Mesothelial cell of epicardium (in vitro differentiated cells): Measurements from ENCODE around the gene CUX1. TPM values are rescaled to one million over a fixed set of nuclear protein-coding genes. Genes with fewer than 3 reads are reported as not detected.
A peak's percentile ranks its signal among the peaks of the same experiment; 100 is the strongest.

Experiments
- DNase-seq, 2 experiments: peaks; one replicate each; pipeline ENCODE4 v3.0.0; 2021; ENCODE audit warnings: low spot score in 2 of 2; ENCODE audit not compliant: unreplicated experiment in 2 of 2
- H3K27ac Mint-ChIP-seq: 2 replicates; pipeline ENCODE4 v1.8.0; 2021; ENCODE audit warnings: mixed read lengths
- H3K27me3 Mint-ChIP-seq: 2 replicates; pipeline ENCODE4 v1.8.0; 2021; ENCODE audit warnings: low read depth, mixed read lengths
- H3K36me3 Mint-ChIP-seq: 2 replicates; pipeline ENCODE4 v1.8.0; 2021; ENCODE audit warnings: mixed read lengths
- H3K4me1 Mint-ChIP-seq: 2 replicates; pipeline ENCODE4 v1.8.0; 2021; ENCODE audit warnings: mixed read lengths
- H3K4me3 Mint-ChIP-seq: 2 replicates; pipeline ENCODE4 v1.8.0; 2021; ENCODE audit warnings: mild to moderate bottlenecking, moderate library complexity, mixed read lengths
- H3K9me3 Mint-ChIP-seq: 2 replicates; pipeline ENCODE4 v1.8.0; 2021; ENCODE audit warnings: mixed read lengths
- total RNA-seq: library from RNA; stranded (reverse); gene quantifications from 3 replicates; pipeline ENCODE4 v1.2.1, GENCODE V29; 2021
- TF ChIP-seq, protein P1 (sequence below): fragments of 200-600 bp; sonication (generic); IDR thresholded peaks from one replicate; pipeline ENCODE4 v1.5.0; 2021; ENCODE audit warnings: antibody characterized with exemption; ENCODE audit not compliant: unreplicated experiment

Gene CUX1
- total RNA-seq, 1 donor from 2014 or later: 158 TPM

- TF ChIP-seq, protein P1, sequence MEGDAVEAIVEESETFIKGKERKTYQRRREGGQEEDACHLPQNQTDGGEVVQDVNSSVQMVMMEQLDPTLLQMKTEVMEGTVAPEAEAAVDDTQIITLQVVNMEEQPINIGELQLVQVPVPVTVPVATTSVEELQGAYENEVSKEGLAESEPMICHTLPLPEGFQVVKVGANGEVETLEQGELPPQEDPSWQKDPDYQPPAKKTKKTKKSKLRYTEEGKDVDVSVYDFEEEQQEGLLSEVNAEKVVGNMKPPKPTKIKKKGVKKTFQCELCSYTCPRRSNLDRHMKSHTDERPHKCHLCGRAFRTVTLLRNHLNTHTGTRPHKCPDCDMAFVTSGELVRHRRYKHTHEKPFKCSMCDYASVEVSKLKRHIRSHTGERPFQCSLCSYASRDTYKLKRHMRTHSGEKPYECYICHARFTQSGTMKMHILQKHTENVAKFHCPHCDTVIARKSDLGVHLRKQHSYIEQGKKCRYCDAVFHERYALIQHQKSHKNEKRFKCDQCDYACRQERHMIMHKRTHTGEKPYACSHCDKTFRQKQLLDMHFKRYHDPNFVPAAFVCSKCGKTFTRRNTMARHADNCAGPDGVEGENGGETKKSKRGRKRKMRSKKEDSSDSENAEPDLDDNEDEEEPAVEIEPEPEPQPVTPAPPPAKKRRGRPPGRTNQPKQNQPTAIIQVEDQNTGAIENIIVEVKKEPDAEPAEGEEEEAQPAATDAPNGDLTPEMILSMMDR: no peak
- Mint-ChIP-seq H3K36me3 (peaks cover 10% of the 10 kb centered on the region), H3K27ac (no peak overlapping the region), H3K9me3 (no peaks in the 10 kb centered on the region), H3K27me3 (no peaks in the 10 kb centered on the region), H3K4me1 (peaks cover 12% of the 10 kb centered on the region), H3K4me3 (no peak overlapping the region)
- DNase-seq: no peak
Observed at GRCh38 chr7:102248456-102249395, 431.3 kb downstream of the CUX1 start.

- Mint-ChIP-seq H3K4me1 (peaks cover 9% of the 10 kb centered on the region), H3K27me3 (no peaks in the 10 kb centered on the region), H3K27ac (no peak overlapping the region), H3K9me3 (no peaks in the 10 kb centered on the region), H3K4me3 (no peak overlapping the region), H3K36me3 (peaks cover 8% of the 10 kb centered on the region)
- TF ChIP-seq, protein P1: no peak
- no peak for DNase-seq
Observed at GRCh38 chr7:102251531-102252365, 434.3 kb downstream of the CUX1 start.

GRCh38 chr7:102252366-102252982 lies 435.0 kb downstream of the CUX1 start:
- H3K36me3 Mint-ChIP-seq: peaks cover 5% of the 10 kb centered on the region
- DNase-seq: no peak
- H3K27ac Mint-ChIP-seq: peak overlapping the region; percentile 62
- no peaks in the 10 kb centered on the region for H3K27me3 Mint-ChIP-seq
- H3K4me3 Mint-ChIP-seq: no peak overlapping the region
- H3K4me1 Mint-ChIP-seq: peaks cover 9% of the 10 kb centered on the region
- TF ChIP-seq, protein P1: no peak
- no peaks in the 10 kb centered on the region for H3K9me3 Mint-ChIP-seq

DNA sequence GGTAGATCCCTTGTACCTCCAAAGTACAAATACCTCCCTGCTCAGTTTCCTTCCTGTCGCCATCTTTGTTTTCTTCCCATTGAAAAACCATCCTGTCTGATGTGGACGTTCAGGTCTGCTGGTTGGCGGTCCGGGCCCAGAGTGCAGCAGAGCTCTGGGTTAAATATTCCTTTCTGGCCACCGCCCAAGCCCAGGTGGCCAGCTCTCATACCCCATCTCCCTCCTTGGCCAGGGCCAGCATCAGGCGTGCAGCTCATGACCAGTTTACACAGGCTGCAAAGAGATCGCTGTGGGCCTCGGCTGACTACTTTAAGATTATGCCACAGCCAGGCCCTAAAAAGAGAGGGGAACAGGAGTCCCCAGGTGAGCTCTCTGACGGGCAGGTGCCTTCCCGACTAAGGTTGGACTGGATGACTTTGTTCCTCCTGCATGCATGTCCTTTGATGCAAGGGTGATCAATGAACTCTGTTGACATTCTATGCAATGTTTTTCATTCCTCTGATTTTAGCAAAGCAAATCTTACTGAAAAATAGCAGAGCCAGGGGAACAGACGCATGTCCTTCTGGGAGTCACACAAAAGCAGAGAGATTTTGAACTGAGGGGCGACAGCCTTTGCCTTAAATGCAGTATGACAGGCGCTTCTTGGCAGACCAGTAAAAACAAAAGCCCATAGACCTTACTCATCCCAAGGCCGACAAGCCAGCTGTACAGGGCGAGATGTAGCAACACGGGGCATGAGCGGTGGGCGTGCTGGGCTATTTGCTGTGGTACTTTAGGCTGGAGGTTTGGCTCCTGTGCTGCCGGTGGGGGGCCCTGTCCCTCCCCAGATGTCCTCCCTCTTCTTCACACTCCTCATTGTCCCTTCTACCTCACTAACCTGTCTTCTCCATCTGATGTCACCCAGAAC lies 435.9 kb downstream of the CUX1 start:
- DNase-seq: no peak
- H3K27ac Mint-ChIP-seq: no peak overlapping the region
- TF ChIP-seq, protein P1: no peak

GRCh38 chr7:102253973-102254370 lies 436.5 kb downstream of the CUX1 start:
- Mint-ChIP-seq H3K27me3 (no peaks in the 10 kb centered on the region), H3K4me3 (no peak overlapping the region), H3K9me3 (no peaks in the 10 kb centered on the region), H3K36me3 (peaks cover 11% of the 10 kb centered on the region), H3K27ac (no peak overlapping the region), H3K4me1 (peaks cover 9% of the 10 kb centered on the region)
- TF ChIP-seq, protein P1: no peak
- no peak for DNase-seq

More for the DNA sequence above, 435.9 kb downstream of the CUX1 start:
- Mint-ChIP-seq H3K36me3 (peaks cover 7% of the 10 kb centered on the region), H3K27me3 (no peaks in the 10 kb centered on the region), H3K4me1 (peaks cover 9% of the 10 kb centered on the region), H3K9me3 (no peaks in the 10 kb centered on the region), H3K4me3 (no peak overlapping the region)
